Mucosa of descending colon (tissue), 3 donors: ENCODE results near the gene F12. TPM values are rescaled to one million over a fixed set of nuclear protein-coding genes. Genes with fewer than 3 reads are reported as not detected.

ENCODE experiments used
- ATAC-seq: fragments of 200-7000 bp; cut with Tn5 transposase; one replicate; pipeline ENCODE4 v1.9.1; 2020; ENCODE audit warnings: mild to moderate bottlenecking, moderate library complexity
- DNase-seq, 3 donors: peaks; one replicate each; pipeline ENCODE4 v3.0.0-alpha.2; 2020
- H3K36me3 ChIP-seq: fragments of 200-600 bp; one replicate; pipeline ENCODE4 v1.8.0; 2021; ENCODE audit warnings: low read depth, mild to moderate bottlenecking
- H3K4me1 ChIP-seq: fragments of 200-600 bp; one replicate; pipeline ENCODE4 v1.8.0; 2021; ENCODE audit warnings: low read depth, mild to moderate bottlenecking
- H3K4me3 ChIP-seq: fragments of 200-600 bp; one replicate; pipeline ENCODE4 v1.8.0; 2021; ENCODE audit warnings: mild to moderate bottlenecking
- H3K9me3 ChIP-seq: fragments of 200-600 bp; one replicate; pipeline ENCODE4 v1.8.0; 2021; ENCODE audit warnings: mild to moderate bottlenecking
- CTCF ChIP-seq: fragments of 200-600 bp; IDR thresholded peaks from one replicate; pipeline ENCODE4 v1.8.0; 2022; ENCODE audit warnings: antibody characterized with exemption, mild to moderate bottlenecking
- intact Hi-C, 2 donors: fragments of 100-400 bp; cut with DNase I in 1 of 2; cut with micrococcal nuclease in 1 of 2; formaldehyde crosslinking; loops; one replicate each; pipeline versions ENCODE4 v1.11.0 to v1.11.1; 2022; cut with DNase I, micrococcal nuclease
- total RNA-seq, 3 donors: library from RNA; stranded (reverse); fragmentation: NEBNext Ultra II Directional in 2 of 3; extraction: Animal tissue kit (Norgen Biotek cat#: 25700) in 2 of 3; gene quantifications; one replicate each; pipeline versions ENCODE4 v1.2.1 to v1.2.4, GENCODE V29; 2021 to 2023
- donor health status: DM: no; HTN: no; CAD: no; lungs with moderate emphysema.
- donor health status: DM: no; HTN: no; CAD: no.
- donor health status: DM: no; HTN: yes; CAD: no.

F12 gene
- total RNA-seq, 3 donors from 2014 or later = 3.0 to 9.2 (median 7.0) TPM

DNA sequence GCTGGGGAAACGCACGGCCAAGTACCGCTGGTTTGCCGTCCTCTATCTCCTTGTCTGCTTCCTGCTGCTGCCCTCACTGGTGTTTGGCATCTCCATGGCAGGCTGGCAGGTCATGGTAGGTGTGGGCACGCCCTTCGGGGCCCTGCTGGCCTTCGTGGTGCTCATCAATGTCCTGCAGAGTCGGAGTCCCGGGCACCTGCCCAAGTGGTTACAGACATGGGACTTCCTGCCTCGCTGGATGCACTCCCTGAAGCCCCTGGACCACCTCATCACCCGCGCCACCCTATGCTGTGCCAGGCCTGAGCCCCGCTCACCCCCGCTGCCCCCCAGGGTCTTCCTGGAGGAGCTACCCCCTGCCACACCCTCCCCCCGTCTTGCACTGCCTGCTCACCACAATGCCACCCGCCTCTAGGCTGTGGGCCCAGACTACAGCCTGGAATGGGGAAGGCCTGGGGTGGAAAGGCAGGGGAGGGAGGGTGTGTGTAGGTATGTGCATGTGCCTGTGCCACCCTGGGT lies 11.4 kb downstream of the F12 start:
- DNase-seq (no peak), ATAC-seq (no peak)
- H3K4me1 ChIP-seq = peaks cover 16% of the 10 kb centered on the region
- intact Hi-C loops = no loop called here
- H3K9me3 ChIP-seq = no peaks in the 10 kb centered on the region
- no peak for TF ChIP-seq CTCF
- no peaks in the 10 kb centered on the region for H3K36me3 ChIP-seq
- no peak overlapping the region for H3K4me3 ChIP-seq

GRCh38 chr5:177396807-177397206 lies 12.6 kb downstream of the F12 start:
- ATAC-seq (no peak), DNase-seq (no peak)
- H3K4me1 ChIP-seq = peaks cover 6% of the 10 kb centered on the region
- intact Hi-C loops = no loop called here
- TF ChIP-seq CTCF = no peak
- no peak overlapping the region for H3K4me3 ChIP-seq
- no peaks in the 10 kb centered on the region for H3K9me3 ChIP-seq
- no peaks in the 10 kb centered on the region for H3K36me3 ChIP-seq

DNA sequence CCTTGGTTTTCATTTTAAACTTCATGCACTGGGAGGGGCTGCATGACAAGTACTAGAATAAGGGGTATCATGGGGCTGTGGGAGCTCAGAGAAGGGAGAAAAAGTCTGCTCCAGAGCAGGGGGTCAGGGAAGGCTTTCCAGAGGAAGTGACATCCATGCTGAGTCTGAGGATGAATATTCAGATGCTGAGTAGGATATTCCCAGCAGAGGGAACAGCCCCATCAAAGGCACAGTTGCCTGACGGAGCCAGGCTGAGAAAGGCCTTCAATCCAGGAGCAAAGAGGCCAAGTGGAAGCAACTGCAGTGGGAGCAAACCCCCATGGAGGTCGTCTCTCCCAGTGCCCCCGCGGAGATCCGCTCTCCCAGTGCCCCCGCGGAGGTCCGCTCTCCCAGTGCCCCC lies 13.3 kb downstream of the F12 start:
- no peak overlapping the region for H3K4me3 ChIP-seq
- no peak for TF ChIP-seq CTCF
- no peaks in the 10 kb centered on the region for H3K9me3 ChIP-seq
- DNase-seq (no peak), ATAC-seq (no peak)
- H3K4me1 ChIP-seq = peaks cover 6% of the 10 kb centered on the region
- H3K36me3 ChIP-seq = no peaks in the 10 kb centered on the region
- intact Hi-C loops = no loop called here

GRCh38 chr5:177393990-177394389 lies 15.4 kb downstream of the F12 start:
- DNase-seq = no peak
- Histone ChIP-seq H3K36me3 (no peaks in the 10 kb centered on the region), H3K9me3 (no peaks in the 10 kb centered on the region), H3K4me1 (no peaks in the 10 kb centered on the region), H3K4me3 (no peak overlapping the region)
- no peak for ATAC-seq
- no peak for TF ChIP-seq CTCF
- intact Hi-C loops = loop anchor here (5.0 kb wide), 2 partner anchors 58 to 108 kb away; no protein-coding TSS in a partner anchor

GRCh38 chr5:177393206-177393765 lies 16.1 kb downstream of the F12 start:
- DNase-seq (no peak), ATAC-seq (no peak)
- intact Hi-C loops = loop anchor here (5.0 kb wide), 2 partner anchors 59 to 109 kb away; no protein-coding TSS in a partner anchor
- no peak overlapping the region for H3K4me3 ChIP-seq
- no peak for TF ChIP-seq CTCF
- no peaks in the 10 kb centered on the region for H3K36me3 ChIP-seq
- no peaks in the 10 kb centered on the region for H3K4me1 ChIP-seq
- no peaks in the 10 kb centered on the region for H3K9me3 ChIP-seq
